Large intestine (tissue), 12 donors: Measurements from ENCODE around the gene PSMB4. TPM values are rescaled to one million over a fixed set of nuclear protein-coding genes. Genes with fewer than 3 reads are reported as not detected.
"Not testable (repeated sequence)": the region's sequence is repeated elsewhere in the genome, so short reads cannot be mapped to it uniquely, and the experiment has no call there.

ENCODE experiments used
- DNase-seq, 2 donors: peaks; one replicate each; pipeline versions ENCODE4 v3.0.0 to v3.0.0-alpha.2; 2013
- H3K27ac ChIP-seq: one replicate; pipeline ENCODE4 v1.5.1; 2013; ENCODE audit warnings: low read length
- H3K27me3 ChIP-seq: 2 replicates; pipeline ENCODE4 v1.6.1; 2013; ENCODE audit warnings: low read length; ENCODE audit not compliant: control insufficient read depth, insufficient read depth
- H3K36me3 ChIP-seq: 2 replicates; pipeline ENCODE4 v1.6.1; 2013; ENCODE audit warnings: low read length; ENCODE audit not compliant: control insufficient read depth, insufficient read depth
- H3K4me1 ChIP-seq: one replicate; pipeline ENCODE4 v1.6.1; 2013; ENCODE audit warnings: low read length; ENCODE audit not compliant: control insufficient read depth, insufficient read depth
- H3K4me3 ChIP-seq: one replicate; pipeline ENCODE4 v1.5.1; 2013; ENCODE audit warnings: low read length
- H3K9me3 ChIP-seq: one replicate; pipeline ENCODE4 v1.6.1; 2013; ENCODE audit warnings: mild to moderate bottlenecking, low read depth, low read length, moderate library complexity; ENCODE audit not compliant: control insufficient read depth
- WGBS: methylation state at CpG from one replicate; pipeline ENCODE4 v1.1.5; 2013; ENCODE audit warnings: low lambda C conversion rate; ENCODE audit not compliant: insufficient coverage; 5-methylcytosine and 5-hydroxymethylcytosine counted together
- long read RNA-seq, 11 donors: transcript quantifications; one replicate each; lab custom pipeline, GENCODE V29; 2026
- polyA plus RNA-seq: library from polyadenylated mRNA; unstranded; fragments of 120-200 nt; gene quantifications from one replicate; pipeline ENCODE4 v1.2.1, GENCODE V29; 2013

Gene PSMB4
- polyA plus RNA-seq: 234 TPM
- long read RNA-seq, donor 1, transcript PSMB4-204 (2 exons, 2,067 nt): minor isoform, 20 of 217 reads
- long read RNA-seq, donor 1, transcript PSMB4-206 (3 exons, 986 nt): minor isoform, 5 of 217 reads
- long read RNA-seq, donor 1, transcript PSMB4-202 (3 exons, 665 nt): minor isoform, 8 of 217 reads
- long read RNA-seq, donor 1, transcript PSMB4-201 (7 exons, 964 nt): major isoform, 103 of 217 reads
- long read RNA-seq, donor 1, partial matches to known transcripts: 72 of 217 reads
- long read RNA-seq, donor 1, other reads (novel, unspliced or antisense): 5 of 217 reads
- long read RNA-seq, donor 2, transcript PSMB4-204 (2 exons, 2,067 nt): minor isoform, 21 of 457 reads
- long read RNA-seq, donor 2, transcript PSMB4-202 (3 exons, 665 nt): minor isoform, 15 of 457 reads
- long read RNA-seq, donor 2, transcript PSMB4-201 (7 exons, 964 nt): major isoform, 204 of 457 reads
- long read RNA-seq, donor 2, transcript PSMB4-207 (4 exons, 811 nt): minor isoform, 9 of 457 reads
- long read RNA-seq, donor 2, partial matches to known transcripts: 200 of 457 reads
- long read RNA-seq, donor 2, other reads (novel, unspliced or antisense): 0 of 457 reads
- long read RNA-seq, donor 3: 0 reads
- long read RNA-seq, donor 4, transcript PSMB4-201 (7 exons, 964 nt): major isoform, 19 of 32 reads
- long read RNA-seq, donor 4, partial matches to known transcripts: 9 of 32 reads
- long read RNA-seq, donor 4, other reads (novel, unspliced or antisense): 0 of 32 reads
- long read RNA-seq, donor 5, transcript PSMB4-204 (2 exons, 2,067 nt): minor isoform, 10 of 153 reads
- long read RNA-seq, donor 5, transcript PSMB4-201 (7 exons, 964 nt): major isoform, 69 of 153 reads
- long read RNA-seq, donor 5, partial matches to known transcripts: 66 of 153 reads
- long read RNA-seq, donor 5, other reads (novel, unspliced or antisense): 0 of 153 reads
- long read RNA-seq, donor 6, transcript PSMB4-201 (7 exons, 964 nt): major isoform, 186 of 349 reads
- long read RNA-seq, donor 6, transcript PSMB4-204 (2 exons, 2,067 nt): minor isoform, 20 of 349 reads
- long read RNA-seq, donor 6, transcript PSMB4-202 (3 exons, 665 nt): minor isoform, 13 of 349 reads
- long read RNA-seq, donor 6, transcript PSMB4-206 (3 exons, 986 nt): minor isoform, 15 of 349 reads
- long read RNA-seq, donor 6, partial matches to known transcripts: 101 of 349 reads
- long read RNA-seq, donor 6, other reads (novel, unspliced or antisense): 10 of 349 reads
- long read RNA-seq, donor 7, transcript PSMB4-201 (7 exons, 964 nt): major isoform, 42 of 111 reads
- long read RNA-seq, donor 7, transcript PSMB4-202 (3 exons, 665 nt): minor isoform, 6 of 111 reads
- long read RNA-seq, donor 7, partial matches to known transcripts: 59 of 111 reads
- long read RNA-seq, donor 7, other reads (novel, unspliced or antisense): 0 of 111 reads
- long read RNA-seq, donor 8, transcript PSMB4-206 (3 exons, 986 nt): minor isoform, 9 of 397 reads
- long read RNA-seq, donor 8, transcript PSMB4-204 (2 exons, 2,067 nt): minor isoform, 26 of 397 reads
- long read RNA-seq, donor 8, transcript PSMB4-201 (7 exons, 964 nt): major isoform, 162 of 397 reads
- long read RNA-seq, donor 8, transcript PSMB4-202 (3 exons, 665 nt): minor isoform, 12 of 397 reads
- long read RNA-seq, donor 8, partial matches to known transcripts: 173 of 397 reads
- long read RNA-seq, donor 8, other reads (novel, unspliced or antisense): 6 of 397 reads
- long read RNA-seq, donor 9, transcript PSMB4-202 (3 exons, 665 nt): minor isoform, 12 of 301 reads
- long read RNA-seq, donor 9, transcript PSMB4-204 (2 exons, 2,067 nt): minor isoform, 13 of 301 reads
- long read RNA-seq, donor 9, transcript PSMB4-207 (4 exons, 811 nt): minor isoform, 5 of 301 reads
- long read RNA-seq, donor 9, transcript PSMB4-201 (7 exons, 964 nt): major isoform, 129 of 301 reads
- long read RNA-seq, donor 9, partial matches to known transcripts: 137 of 301 reads
- long read RNA-seq, donor 9, other reads (novel, unspliced or antisense): 0 of 301 reads
- long read RNA-seq, donor 10, transcript PSMB4-204 (2 exons, 2,067 nt): minor isoform, 23 of 306 reads
- long read RNA-seq, donor 10, transcript PSMB4-202 (3 exons, 665 nt): minor isoform, 13 of 306 reads
- long read RNA-seq, donor 10, transcript PSMB4-201 (7 exons, 964 nt): major isoform, 128 of 306 reads
- long read RNA-seq, donor 10, transcript PSMB4-206 (3 exons, 986 nt): minor isoform, 11 of 306 reads
- long read RNA-seq, donor 10, partial matches to known transcripts: 130 of 306 reads
- long read RNA-seq, donor 10, other reads (novel, unspliced or antisense): 0 of 306 reads
- long read RNA-seq, donor 11, transcript PSMB4-202 (3 exons, 665 nt): minor isoform, 5 of 177 reads
- long read RNA-seq, donor 11, transcript PSMB4-204 (2 exons, 2,067 nt): minor isoform, 13 of 177 reads
- long read RNA-seq, donor 11, transcript PSMB4-201 (7 exons, 964 nt): major isoform, 85 of 177 reads
- long read RNA-seq, donor 11, partial matches to known transcripts: 69 of 177 reads
- long read RNA-seq, donor 11, other reads (novel, unspliced or antisense): 0 of 177 reads

GRCh38 chr1:151399324-151400171 is at the start of gene PSMB4:
TSS of gene PSMB4 (plus strand) at chr1:151399573. CDS start at chr1:151399588, 15 bp downstream.
- Histone ChIP-seq H3K27me3 (no peaks in the 10 kb centered on the region), H3K9me3 (no peaks in the 10 kb centered on the region), H3K4me3 (peak within 1 kb of the TSS; percentile 85), H3K27ac (peak within 1 kb of the TSS; percentile 77), H3K4me1 (peaks cover 14% of the 10 kb centered on the region), H3K36me3 (peaks cover 30% of the 10 kb centered on the region)
- 0% methylated on average over 1 of the region's 63 CpGs for WGBS
- DNase-seq: peak; percentile 93 to 96

GRCh38 chr1:151350323-151350722 is 49.0 kb upstream of the PSMB4 start:
- not testable (repeated sequence) for H3K4me1 ChIP-seq, H3K36me3 ChIP-seq, H3K27me3 ChIP-seq, H3K9me3 ChIP-seq, DNase-seq, H3K4me3 ChIP-seq, H3K27ac ChIP-seq
- WGBS: no CpG with 5 or more reads among the region's 9 CpGs

GRCh38 chr1:151352021-151352718 is 47.2 kb upstream of the PSMB4 start:
- no peaks in the 10 kb centered on the region for H3K27me3 ChIP-seq
- H3K4me1 ChIP-seq: peaks cover 4% of the 10 kb centered on the region
- no peak for DNase-seq
- no peaks in the 10 kb centered on the region for H3K36me3 ChIP-seq
- H3K27ac ChIP-seq: no peak overlapping the region
- WGBS: 100% methylated on average over 1 of the region's 6 CpGs
- H3K9me3 ChIP-seq: peaks cover 5% of the 10 kb centered on the region
- H3K4me3 ChIP-seq: no peak overlapping the region

- 71% methylated on average over 1 of the region's 2 CpGs for WGBS
- Histone ChIP-seq H3K27me3 (no peaks in the 10 kb centered on the region), H3K27ac (no peak overlapping the region), H3K36me3 (no peaks in the 10 kb centered on the region), H3K9me3 (peaks cover 3% of the 10 kb centered on the region), H3K4me1 (no peaks in the 10 kb centered on the region), H3K4me3 (no peak overlapping the region)
- no peak for DNase-seq
These were observed 42.7 kb upstream of the PSMB4 start for GRCh38 chr1:151356696-151357095.

GRCh38 chr1:151361883-151362282 is 37.5 kb upstream of the PSMB4 start:
- H3K27me3 ChIP-seq: no peaks in the 10 kb centered on the region
- no peaks in the 10 kb centered on the region for H3K4me1 ChIP-seq
- peaks cover 39% of the 10 kb centered on the region for H3K36me3 ChIP-seq
- H3K27ac ChIP-seq: no peak overlapping the region
- DNase-seq: no peak
- peaks cover 10% of the 10 kb centered on the region for H3K9me3 ChIP-seq
- H3K4me3 ChIP-seq: no peak overlapping the region

DNA sequence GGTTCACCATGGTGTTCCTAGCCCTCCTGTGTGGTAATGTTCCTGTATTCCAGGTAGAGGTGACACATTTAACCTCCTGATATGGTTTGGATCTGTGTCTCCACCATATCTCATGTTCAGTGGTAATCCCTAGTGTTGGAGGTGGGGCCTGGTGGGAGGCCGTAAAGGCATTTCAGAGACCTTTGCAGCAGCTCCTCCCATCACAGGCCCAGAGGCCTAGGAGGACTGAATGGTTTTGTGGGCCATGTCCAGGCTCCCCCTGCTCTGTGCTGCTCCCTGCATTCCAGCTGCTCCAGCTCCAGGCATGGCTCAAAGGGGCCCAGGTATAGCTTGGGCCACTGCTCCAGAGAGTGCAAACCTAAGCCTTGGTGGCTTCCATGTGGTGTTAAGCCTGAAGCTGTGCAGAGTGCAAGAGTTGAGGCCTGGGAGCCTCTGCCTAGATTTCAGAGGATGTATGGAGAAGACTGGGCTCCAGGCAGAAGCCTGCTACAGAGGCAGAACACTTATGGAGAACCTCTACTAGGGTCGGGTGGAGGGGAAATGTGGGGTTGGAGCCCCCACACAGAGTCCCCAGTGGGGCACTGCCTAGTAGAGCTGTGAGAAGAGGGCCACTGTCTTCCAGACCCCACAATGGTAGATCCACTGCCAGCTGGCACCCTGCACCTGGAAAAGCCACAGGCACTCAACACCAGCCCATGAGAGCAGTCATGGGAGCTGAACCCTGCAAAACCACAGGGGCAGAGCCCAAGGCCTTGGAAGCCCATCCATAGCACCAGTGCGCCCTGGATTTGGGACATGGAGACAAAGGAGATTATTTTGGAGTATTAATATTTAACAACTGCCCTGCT is 36.8 kb upstream of the PSMB4 start:
- Histone ChIP-seq H3K27ac (no peak overlapping the region), H3K9me3 (peaks cover 10% of the 10 kb centered on the region), H3K4me1 (no peaks in the 10 kb centered on the region), H3K36me3 (peaks cover 41% of the 10 kb centered on the region), H3K27me3 (no peaks in the 10 kb centered on the region), H3K4me3 (no peak overlapping the region)
- no peak for DNase-seq
- no CpG with 5 or more reads among the region's 3 CpGs for WGBS

DNA sequence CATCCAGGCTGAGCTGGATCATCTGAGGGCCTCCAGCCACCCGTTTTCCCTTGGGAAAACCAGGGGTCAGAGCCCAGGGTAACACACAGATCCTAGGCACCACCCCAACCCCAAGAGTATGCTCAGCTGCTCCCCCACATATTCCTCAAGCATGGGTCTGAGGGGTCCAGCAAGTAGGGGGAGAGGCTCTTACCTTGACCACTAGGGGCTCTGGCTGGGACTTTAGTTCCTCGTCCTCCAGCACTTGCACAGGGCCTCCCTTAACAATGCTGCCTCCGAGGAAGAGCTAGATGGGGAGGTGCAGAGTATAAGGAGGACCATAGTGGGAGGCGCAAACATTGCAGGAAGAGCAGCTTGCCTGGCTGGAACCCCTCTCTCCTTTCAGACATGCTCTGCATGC is 34.4 kb upstream of the PSMB4 start:
- no CpG with 5 or more reads among the region's 4 CpGs for WGBS
- Histone ChIP-seq H3K27ac (no peak overlapping the region), H3K9me3 (peaks cover 10% of the 10 kb centered on the region), H3K4me3 (no peak overlapping the region), H3K36me3 (peaks cover 55% of the 10 kb centered on the region), H3K27me3 (no peaks in the 10 kb centered on the region), H3K4me1 (peaks cover 6% of the 10 kb centered on the region)
- DNase-seq: no peak
